Measurements from ENCODE around the gene C10orf71.

C10orf71 gene

GRCh38 chr10:49272251-49273081 lies 26.5 kb upstream of the C10orf71 start:
- CTCF ChIA-PET = interaction anchor here (0.7 to 0.9 kb wide), 2 partner anchors 8 to 621 kb away, joined by 3 read pairs; no protein-coding TSS in a partner anchor
- no peak for TF ChIP-seq CTCF (IDR thresholded peaks at IDR 0.05; ENCODE audit: insufficient read depth, low read length, missing control alignments)
- DNase-seq (ENCODE audit: low read depth, low spot score) = no peak
- POLR2A ChIA-PET = no interaction called here
- H3K4me3 ChIP-seq (ENCODE audit: low read depth, low read length) = no peak overlapping the region

- POLR2A ChIA-PET = no interaction called here
- TF ChIP-seq CTCF (IDR thresholded peaks at IDR 0.05; ENCODE audit: insufficient read depth, low read length, missing control alignments) = no peak
- CTCF ChIA-PET = no interaction called here
- no peak for DNase-seq (ENCODE audit: low read depth, low spot score)
- H3K4me3 ChIP-seq (ENCODE audit: low read depth, low read length) = no peak overlapping the region
Measured at GRCh38 chr10:49273082-49273465, 25.9 kb upstream of the C10orf71 start.

- no peak overlapping the region for H3K4me3 ChIP-seq (ENCODE audit: low read depth, low read length)
- DNase-seq (ENCODE audit: low read depth, low spot score) = no peak
- CTCF ChIA-PET = no interaction called here
- TF ChIP-seq CTCF (IDR thresholded peaks at IDR 0.05; ENCODE audit: insufficient read depth, low read length, missing control alignments) = no peak
- POLR2A ChIA-PET = no interaction called here
Measured at GRCh38 chr10:49273626-49274025, 25.3 kb upstream of the C10orf71 start.

- ChIA-PET CTCF (interaction anchor here (0.7 kb wide), 1 partner anchor 13 kb away, joined by 4 read pairs; no protein-coding TSS in a partner anchor), POLR2A (interaction anchor here (0.7 kb wide), 1 partner anchor 330 kb away, joined by 3 read pairs; no protein-coding TSS in a partner anchor)
Measured at GRCh38 chr10:49274886-49275285, 24.1 kb upstream of the C10orf71 start.

GRCh38 chr10:49275896-49276295 lies 23.1 kb upstream of the C10orf71 start:
- ChIA-PET CTCF (no interaction called here), POLR2A (no interaction called here)
- DNase-seq (ENCODE audit: low read depth, low spot score) = no peak
- no peak overlapping the region for H3K4me3 ChIP-seq (ENCODE audit: low read depth, low read length)
- no peak for TF ChIP-seq CTCF (IDR thresholded peaks at IDR 0.05; ENCODE audit: insufficient read depth, low read length, missing control alignments)

More at GRCh38 chr10:49274886-49275285, 24.1 kb upstream of the C10orf71 start:
- TF ChIP-seq CTCF (IDR thresholded peaks at IDR 0.05; ENCODE audit: insufficient read depth, low read length, missing control alignments) = no peak
- DNase-seq (ENCODE audit: low read depth, low spot score) = no peak
- no peak overlapping the region for H3K4me3 ChIP-seq (ENCODE audit: low read depth, low read length)

- H3K4me3 ChIP-seq (ENCODE audit: low read depth, low read length) = no peak overlapping the region
- DNase-seq (ENCODE audit: low read depth, low spot score) = no peak
- TF ChIP-seq CTCF (IDR thresholded peaks at IDR 0.05; ENCODE audit: insufficient read depth, low read length, missing control alignments) = no peak
- POLR2A ChIA-PET = no interaction called here
- CTCF ChIA-PET = no interaction called here
Measured at GRCh38 chr10:49276596-49276995, 22.4 kb upstream of the C10orf71 start.

All from AG04449 (cell line).